Activated T-helper 1 cell treated with anti-CD3 and anti-CD28 coated beads, Interleukin-12 subunit alpha, Interleukin-12 subunit beta, Interleukin-2, Interleukin-4 antibody, amounts not matched to agents 30 ng/mL and 10 ng/mL and 1 ng/mL, durations not matched to agents 14 hours and 24 hours and 36 hours (primary cell): Measurements from ENCODE around the gene ABI3BP. TPM values are rescaled to one million over a fixed set of nuclear protein-coding genes. Genes with fewer than 3 reads are reported as not detected.

Experiments
- DNase-seq: peaks from one replicate; pipeline ENCODE4 v3.0.0; 2021; ENCODE audit warnings: low spot score
- H3K27ac Mint-ChIP-seq: one replicate; pipeline ENCODE4 v1.8.0; 2021; ENCODE audit warnings: mild to moderate bottlenecking, mixed read lengths
- H3K27me3 Mint-ChIP-seq: one replicate; pipeline ENCODE4 v1.8.0; 2022; ENCODE audit warnings: mild to moderate bottlenecking, moderate library complexity, mixed read lengths; ENCODE audit not compliant: insufficient read depth
- H3K36me3 Mint-ChIP-seq: one replicate; pipeline ENCODE4 v1.8.0; 2021; ENCODE audit warnings: low read depth, mixed read lengths
- H3K4me1 Mint-ChIP-seq: one replicate; pipeline ENCODE4 v1.8.0; 2021; ENCODE audit warnings: low read depth, mixed read lengths
- H3K4me3 Mint-ChIP-seq: one replicate; pipeline ENCODE4 v1.8.0; 2021; ENCODE audit warnings: mild to moderate bottlenecking, moderate library complexity, mixed read lengths
- H3K9me3 Mint-ChIP-seq: one replicate; pipeline ENCODE4 v1.8.0; 2021; ENCODE audit warnings: mixed read lengths
- intact Hi-C: fragments of 100-400 bp; cut with micrococcal nuclease; formaldehyde crosslinking; loops from one replicate; pipeline ENCODE4 v1.15.1; 2024
- total RNA-seq: library from RNA; stranded (reverse); gene quantifications from 2 replicates; pipeline ENCODE4 v1.2.3, GENCODE V29; 2022

The ABI3BP gene
- total RNA-seq, 1 donor from 2014 or later = not detected

- no peak for DNase-seq
- H3K4me3 Mint-ChIP-seq = no peak overlapping the region
- H3K4me1 Mint-ChIP-seq = no peaks in the 10 kb centered on the region
- H3K27ac Mint-ChIP-seq = no peak overlapping the region
- H3K36me3 Mint-ChIP-seq = no peaks in the 10 kb centered on the region
- H3K9me3 Mint-ChIP-seq = peaks cover 13% of the 10 kb centered on the region
- H3K27me3 Mint-ChIP-seq = peaks cover 2% of the 10 kb centered on the region
- intact Hi-C loops = no loop called here
Measured at GRCh38 chr3:101010296-101010695, 17.1 kb upstream of the ABI3BP start.

- Mint-ChIP-seq H3K4me1 (no peaks in the 10 kb centered on the region), H3K4me3 (no peak overlapping the region), H3K9me3 (peaks cover 13% of the 10 kb centered on the region), H3K27ac (no peak overlapping the region), H3K27me3 (peaks cover 2% of the 10 kb centered on the region), H3K36me3 (no peaks in the 10 kb centered on the region)
- intact Hi-C loops = no loop called here
- DNase-seq = no peak
Measured at GRCh38 chr3:101009386-101009785, 16.2 kb upstream of the ABI3BP start.

- H3K4me3 Mint-ChIP-seq = no peak overlapping the region
- no peaks in the 10 kb centered on the region for H3K36me3 Mint-ChIP-seq
- intact Hi-C loops = no loop called here
- no peak for DNase-seq
- no peak overlapping the region for H3K27ac Mint-ChIP-seq
- H3K27me3 Mint-ChIP-seq = peaks cover 2% of the 10 kb centered on the region
- H3K9me3 Mint-ChIP-seq = no peaks in the 10 kb centered on the region
- no peaks in the 10 kb centered on the region for H3K4me1 Mint-ChIP-seq
Measured at GRCh38 chr3:100999160-100999559, 5.9 kb upstream of the ABI3BP start.

GRCh38 chr3:100994809-100995208, 1.6 kb upstream of the ABI3BP start:
- Mint-ChIP-seq H3K9me3 (no peaks in the 10 kb centered on the region), H3K4me1 (no peaks in the 10 kb centered on the region), H3K27ac (no peak overlapping the region), H3K27me3 (peaks cover 5% of the 10 kb centered on the region), H3K4me3 (no peak overlapping the region), H3K36me3 (no peaks in the 10 kb centered on the region)
- no peak for DNase-seq
- intact Hi-C loops = no loop called here

GRCh38 chr3:100994187-100994586, 966 bp upstream of the ABI3BP start:
- Mint-ChIP-seq H3K27me3 (peaks cover 5% of the 10 kb centered on the region), H3K9me3 (no peaks in the 10 kb centered on the region), H3K27ac (no peak overlapping the region), H3K4me1 (no peaks in the 10 kb centered on the region), H3K4me3 (no peak overlapping the region), H3K36me3 (no peaks in the 10 kb centered on the region)
- intact Hi-C loops = no loop called here
- no peak for DNase-seq

- Mint-ChIP-seq H3K27me3 (peaks cover 9% of the 10 kb centered on the region), H3K36me3 (no peaks in the 10 kb centered on the region), H3K9me3 (no peaks in the 10 kb centered on the region), H3K4me3 (no peak overlapping the region), H3K4me1 (no peaks in the 10 kb centered on the region), H3K27ac (no peak overlapping the region)
- no peak for DNase-seq
- intact Hi-C loops = no loop called here
Measured at GRCh38 chr3:100992231-100993012, 799 bp downstream of the ABI3BP start.

- H3K36me3 Mint-ChIP-seq = no peaks in the 10 kb centered on the region
- no peaks in the 10 kb centered on the region for H3K4me1 Mint-ChIP-seq
Measured at GRCh38 chr3:100988080-100988479, 5.1 kb downstream of the ABI3BP start.

GRCh38 chr3:100984308-100984707, 8.9 kb downstream of the ABI3BP start:
- Mint-ChIP-seq H3K36me3 (no peaks in the 10 kb centered on the region), H3K4me1 (no peaks in the 10 kb centered on the region), H3K4me3 (no peak overlapping the region), H3K27ac (no peak overlapping the region), H3K9me3 (no peaks in the 10 kb centered on the region), H3K27me3 (peaks cover 3% of the 10 kb centered on the region)
- intact Hi-C loops = no loop called here
- DNase-seq = no peak

More at GRCh38 chr3:100988080-100988479, 5.1 kb downstream of the ABI3BP start:
- H3K27ac Mint-ChIP-seq = no peak overlapping the region
- intact Hi-C loops = no loop called here
- H3K9me3 Mint-ChIP-seq = no peaks in the 10 kb centered on the region
- DNase-seq = no peak
- no peak overlapping the region for H3K4me3 Mint-ChIP-seq
- peaks cover 9% of the 10 kb centered on the region for H3K27me3 Mint-ChIP-seq

GRCh38 chr3:100982710-100983109, 10.5 kb downstream of the ABI3BP start:
- no peaks in the 10 kb centered on the region for H3K4me1 Mint-ChIP-seq
- no peak for DNase-seq
- no peak overlapping the region for H3K4me3 Mint-ChIP-seq
- H3K9me3 Mint-ChIP-seq = no peaks in the 10 kb centered on the region
- H3K27me3 Mint-ChIP-seq = no peaks in the 10 kb centered on the region
- no peak overlapping the region for H3K27ac Mint-ChIP-seq
- no peaks in the 10 kb centered on the region for H3K36me3 Mint-ChIP-seq
- intact Hi-C loops = no loop called here

GRCh38 chr3:100981164-100981911, 11.9 kb downstream of the ABI3BP start:
- intact Hi-C loops = no loop called here
- Mint-ChIP-seq H3K4me1 (no peaks in the 10 kb centered on the region), H3K27ac (no peak overlapping the region)

GRCh38 chr3:100978011-100978659, 15.1 kb downstream of the ABI3BP start:
- H3K4me1 Mint-ChIP-seq = no peaks in the 10 kb centered on the region
- intact Hi-C loops = no loop called here
- H3K27ac Mint-ChIP-seq = no peak overlapping the region
- H3K9me3 Mint-ChIP-seq = no peaks in the 10 kb centered on the region
- DNase-seq = no peak
- no peak overlapping the region for H3K4me3 Mint-ChIP-seq
- no peaks in the 10 kb centered on the region for H3K27me3 Mint-ChIP-seq
- no peaks in the 10 kb centered on the region for H3K36me3 Mint-ChIP-seq

More at GRCh38 chr3:100981164-100981911, 11.9 kb downstream of the ABI3BP start:
- no peaks in the 10 kb centered on the region for H3K9me3 Mint-ChIP-seq
- H3K27me3 Mint-ChIP-seq = no peaks in the 10 kb centered on the region
- no peak for DNase-seq
- no peaks in the 10 kb centered on the region for H3K36me3 Mint-ChIP-seq
- no peak overlapping the region for H3K4me3 Mint-ChIP-seq

- Mint-ChIP-seq H3K36me3 (no peaks in the 10 kb centered on the region), H3K9me3 (no peaks in the 10 kb centered on the region), H3K4me1 (no peaks in the 10 kb centered on the region), H3K27ac (no peak overlapping the region), H3K4me3 (no peak overlapping the region), H3K27me3 (no peaks in the 10 kb centered on the region)
- intact Hi-C loops = no loop called here
- DNase-seq = no peak
Measured at GRCh38 chr3:100976611-100977010, 16.6 kb downstream of the ABI3BP start.

GRCh38 chr3:100975714-100976113, 17.5 kb downstream of the ABI3BP start:
- Mint-ChIP-seq H3K36me3 (no peaks in the 10 kb centered on the region), H3K9me3 (no peaks in the 10 kb centered on the region), H3K4me3 (no peak overlapping the region), H3K4me1 (no peaks in the 10 kb centered on the region), H3K27me3 (no peaks in the 10 kb centered on the region), H3K27ac (no peak overlapping the region)
- DNase-seq = no peak
- intact Hi-C loops = no loop called here
